H9 (cell line): ENCODE measurements around the gene SSTR4. TPM values are rescaled to one million over a fixed set of nuclear protein-coding genes. Genes with fewer than 3 reads are reported as not detected.

Experiments used
- DNase-seq: peaks from one replicate; pipeline ENCODE4 v3.0.0-alpha.2; 2017
- H2AFZ ChIP-seq: one replicate; pipeline ENCODE4 v1.6.1; 2013; ENCODE audit warnings: mild to moderate bottlenecking, low read length, control low read depth, moderate library complexity
- H2AK5ac ChIP-seq: 2 replicates; pipeline ENCODE4 v1.6.1; 2013; ENCODE audit warnings: low read length, control low read depth, mixed read lengths; ENCODE audit not compliant: insufficient read length
- H2BK120ac ChIP-seq: one replicate; pipeline ENCODE4 v1.6.1; 2013; ENCODE audit warnings: low read depth, mild to moderate bottlenecking, low read length, control low read depth, inconsistent platforms; ENCODE audit not compliant: poor library complexity, severe bottlenecking
- H2BK12ac ChIP-seq: 2 replicates; pipeline ENCODE4 v1.6.1; 2013; ENCODE audit warnings: low read length, control low read depth, mixed read lengths, low read depth; ENCODE audit not compliant: insufficient read length
- H2BK15ac ChIP-seq: 2 replicates; pipeline ENCODE4 v1.6.1; 2013; ENCODE audit warnings: low read depth, low read length, control low read depth
- H2BK20ac ChIP-seq: one replicate; pipeline ENCODE4 v1.6.1; 2013; ENCODE audit warnings: low read depth, mild to moderate bottlenecking, low read length, control low read depth, inconsistent platforms; ENCODE audit not compliant: poor library complexity, severe bottlenecking
- H2BK5ac ChIP-seq: 2 replicates; pipeline ENCODE4 v1.6.1; 2013; ENCODE audit warnings: low read length, control low read depth, mixed read lengths; ENCODE audit not compliant: insufficient read length
- H3K14ac ChIP-seq: 2 replicates; pipeline ENCODE4 v1.6.1; 2013; ENCODE audit warnings: low read length, control low read depth; ENCODE audit not compliant: insufficient read depth
- H3K18ac ChIP-seq: 2 replicates; pipeline ENCODE4 v1.6.1; 2013; ENCODE audit warnings: low read depth, mild to moderate bottlenecking, mixed read lengths, low read length, control low read depth; ENCODE audit not compliant: insufficient read length
- H3K23ac ChIP-seq: 2 replicates; pipeline ENCODE4 v1.6.1; 2013; ENCODE audit warnings: low read length, control low read depth, mixed read lengths, low read depth; ENCODE audit not compliant: insufficient read length
- H3K23me2 ChIP-seq: 2 replicates; pipeline ENCODE4 v1.6.1; 2013; ENCODE audit warnings: low read depth, mild to moderate bottlenecking, mixed read lengths, low read length, control low read depth; ENCODE audit not compliant: insufficient read length, poor library complexity, severe bottlenecking
- H3K27ac ChIP-seq: 2 replicates; pipeline ENCODE4 v1.5.1; 2013; ENCODE audit warnings: low read length, control low read depth, mixed read lengths, low read depth; ENCODE audit not compliant: insufficient read length
- H3K27me3 ChIP-seq: 2 replicates; pipeline ENCODE4 v1.6.1; 2013; ENCODE audit warnings: low read length, control low read depth, inconsistent platforms; ENCODE audit not compliant: insufficient read depth
- H3K4ac ChIP-seq: 2 replicates; pipeline ENCODE4 v1.6.1; 2013; ENCODE audit warnings: low read depth, mild to moderate bottlenecking, control low read depth, inconsistent platforms, low read length, moderate library complexity
- H3K4me1 ChIP-seq: 2 replicates; pipeline ENCODE4 v1.6.1; 2013; ENCODE audit warnings: low read length, control low read depth, inconsistent platforms; ENCODE audit not compliant: insufficient read depth
- H3K4me2 ChIP-seq: 2 replicates; pipeline ENCODE4 v1.6.1; 2013; ENCODE audit warnings: low read length, control low read depth, mixed read lengths; ENCODE audit not compliant: insufficient read length, insufficient read depth
- H3K56ac ChIP-seq: 2 replicates; pipeline ENCODE4 v1.6.1; 2013; ENCODE audit warnings: low read depth, mild to moderate bottlenecking, mixed read lengths, low read length, control low read depth; ENCODE audit not compliant: insufficient read length
- H3K79me1 ChIP-seq: 2 replicates; pipeline ENCODE4 v1.6.1; 2013; ENCODE audit warnings: low read depth, mild to moderate bottlenecking, moderate library complexity, low read length, control low read depth, inconsistent platforms; ENCODE audit not compliant: insufficient read depth, poor library complexity, severe bottlenecking
- H3K79me2 ChIP-seq: 2 replicates; pipeline ENCODE4 v1.6.1; 2013; ENCODE audit warnings: low read length, control low read depth, inconsistent platforms; ENCODE audit not compliant: insufficient read depth
- H3K9ac ChIP-seq: 2 replicates; pipeline ENCODE4 v1.6.1; 2013; ENCODE audit warnings: low read length, control low read depth, mixed read lengths; ENCODE audit not compliant: insufficient read length; ENCODE audit errors: extremely low read depth
- H3K9me3 ChIP-seq: one replicate; pipeline ENCODE4 v1.6.1; 2013; ENCODE audit warnings: low read depth, low read length, inconsistent platforms; ENCODE audit not compliant: control insufficient read depth
- H3T11ph ChIP-seq: one replicate; pipeline ENCODE4 v1.6.1; 2013; ENCODE audit warnings: mild to moderate bottlenecking, low read length, control low read depth, inconsistent platforms
- H4K20me1 ChIP-seq: one replicate; pipeline ENCODE4 v1.6.1; 2013; ENCODE audit not compliant: control insufficient read depth, insufficient read length, insufficient read depth
- H4K5ac ChIP-seq: 2 replicates; pipeline ENCODE4 v1.6.1; 2013; ENCODE audit warnings: low read depth, mild to moderate bottlenecking, mixed read lengths, low read length, control low read depth; ENCODE audit not compliant: insufficient read length
- H4K8ac ChIP-seq: replicated peaks from 2 replicates; pipeline ENCODE4 v1.6.1; 2013; ENCODE audit warnings: low read length, control low read depth, mixed read lengths, low read depth; ENCODE audit not compliant: insufficient read length
- H4K91ac ChIP-seq: 2 replicates; pipeline ENCODE4 v1.6.1; 2013; ENCODE audit warnings: low read depth, mild to moderate bottlenecking, moderate library complexity, mixed read lengths, low read length, control low read depth; ENCODE audit not compliant: insufficient read length
- H3K27ac Mint-ChIP-seq, 3 experiments: 2 replicates in 2 of 3; 3 replicates in 1 of 3; pipeline ENCODE4 v1.8.0; 2020 to 2021; ENCODE audit warnings: mixed read lengths in 3 of 3, mild to moderate bottlenecking in 1 of 3, moderate library complexity in 1 of 3
- H3K27me3 Mint-ChIP-seq: 2 replicates; pipeline ENCODE4 v1.8.0; 2021; ENCODE audit warnings: low read depth, mild to moderate bottlenecking, moderate library complexity, mixed read lengths
- H3K36me3 Mint-ChIP-seq, 3 experiments: 2 replicates in 2 of 3; 3 replicates in 1 of 3; pipeline ENCODE4 v1.8.0; 2020 to 2021; ENCODE audit warnings: low read depth in 3 of 3, mixed read lengths in 3 of 3; ENCODE audit not compliant: insufficient read depth in 1 of 3
- H3K4me1 Mint-ChIP-seq, 2 experiments: 2 replicates each; pipeline ENCODE4 v1.8.0; 2020; ENCODE audit warnings: mixed read lengths in 2 of 2
- H3K4me3 Mint-ChIP-seq, 2 experiments: 2 replicates in 1 of 2; 3 replicates in 1 of 2; pipeline ENCODE4 v1.8.0; 2020 to 2021; ENCODE audit warnings: mild to moderate bottlenecking in 2 of 2, mixed read lengths in 2 of 2, moderate library complexity in 1 of 2
- H3K9me3 Mint-ChIP-seq, 2 experiments: 2 replicates in 1 of 2; 3 replicates in 1 of 2; pipeline ENCODE4 v1.8.0; 2020; ENCODE audit warnings: mild to moderate bottlenecking in 2 of 2, mixed read lengths in 2 of 2, moderate library complexity in 1 of 2
- CTCF ChIP-seq: fragments of 200-600 bp; sonication (generic); conservative IDR thresholded peaks from 3 replicates; pipeline ENCODE4 v1.8.0; 2021; ENCODE audit warnings: antibody characterized with exemption, mild to moderate bottlenecking
- WGBS: extraction: QIAGEN DNeasy Blood & Tissue Kit; methylation state at CpG from one replicate; pipeline ENCODE4 v1.1.7; 2013; ENCODE audit warnings: missing lambda C conversion rate, low lambda C conversion rate, mixed read lengths; ENCODE audit not compliant: insufficient read length; ENCODE audit errors: extremely low coverage; 5-methylcytosine and 5-hydroxymethylcytosine counted together
- total RNA-seq: library from RNA; stranded (reverse); gene quantifications from 2 replicates; pipeline ENCODE4 v1.2.1, GENCODE V29; 2021

Gene SSTR4
- total RNA-seq, 1 experiment from 2014 or later, result not detected

GRCh38 chr20:23078351-23079015 lies 43.4 kb downstream of the SSTR4 start:
- H3K79me1 ChIP-seq, result no peaks in the 10 kb centered on the region
- H4K91ac ChIP-seq, result no peak overlapping the region
- H2BK5ac ChIP-seq, result no peak overlapping the region
- no peak overlapping the region for H4K8ac ChIP-seq
- no peak overlapping the region for H3K9ac ChIP-seq
- Mint-ChIP-seq H3K27me3 (0 out of 2 replicates have a peak, but pooled peaks cover 4% of the 10 kb centered on the region), H3K4me3 (no peak overlapping the region), H3K9me3 (no peaks in the 10 kb centered on the region), H3K4me1 (peaks cover 13 to 17% of the 10 kb centered on the region in 2 experiments), H3K27ac (no peak overlapping the region), H3K36me3 (no peaks in the 10 kb centered on the region)
- TF ChIP-seq CTCF, result no peak
- H3K56ac ChIP-seq, result no peak overlapping the region
- H3K23ac ChIP-seq, result no peak overlapping the region
- no peak overlapping the region for H2BK120ac ChIP-seq
- H3K4ac ChIP-seq, result no peak overlapping the region
- H2BK15ac ChIP-seq, result no peak overlapping the region
- no peak overlapping the region for H3K4me2 ChIP-seq
- H2AK5ac ChIP-seq, result no peak overlapping the region
- H3K9me3 ChIP-seq, result no peaks in the 10 kb centered on the region
- no peak for DNase-seq
- H3K23me2 ChIP-seq, result no peaks in the 10 kb centered on the region
- H3K27me3 ChIP-seq, result no peaks in the 10 kb centered on the region
- H2BK20ac ChIP-seq, result no peak overlapping the region
- H3K27ac ChIP-seq, result no peak overlapping the region
- H4K5ac ChIP-seq, result no peak overlapping the region
- no peaks in the 10 kb centered on the region; the same call in 1 of the 2 replicates for H3K4me1 ChIP-seq
- no CpG with 5 or more reads among the region's 5 CpGs for WGBS
- no peak overlapping the region for H3K18ac ChIP-seq
- H2AFZ ChIP-seq, result no peak overlapping the region
- H3T11ph ChIP-seq, result no peak overlapping the region
- no peaks in the 10 kb centered on the region for H3K79me2 ChIP-seq
- no peak overlapping the region for H2BK12ac ChIP-seq
- no peak overlapping the region for H3K14ac ChIP-seq
- no peaks in the 10 kb centered on the region for H4K20me1 ChIP-seq
